GM12878 (cell line): ENCODE results near the gene PIGU. TPM values are rescaled to one million over a fixed set of nuclear protein-coding genes. Genes with fewer than 3 reads are reported as not detected.

Experiments used
- ATAC-seq: fragments of 200-7000 bp; cut with Tn5 transposase; 3 replicates; pipeline ENCODE4 v1.9.1; 2020; ENCODE audit warnings: mild to moderate bottlenecking, moderate library complexity
- BruUV-seq: library from RNA; stranded (reverse); fragments of 400-500 nt; replicated peaks from 2 replicates; lab custom pipeline; 2021; lab: Mats Ljungman, UMichigan
- CTCF ChIA-PET: fragments of 300-600 bp; sonication (Branson Sonifier 250); formaldehyde crosslinking; extraction: SDS; loops from one replicate; lab custom pipeline; 2021; ENCODE audit warnings: inconsistent platforms; lab: Yijun Ruan, JAX
- POLR2A ChIA-PET: fragments of 350-600 bp; formaldehyde crosslinking; extraction: SDS; loops from one replicate; lab custom pipeline; 2021; ENCODE audit warnings: inconsistent platforms; lab: Charles Lee
- RAD21 ChIA-PET: fragments of 300-600 bp; sonication (Branson Sonifier 250); formaldehyde crosslinking; loops from one replicate; lab custom pipeline; 2023; ENCODE audit warnings: antibody characterized with exemption; ENCODE audit not compliant: unreplicated experiment; lab: Charles Lee
- SMC1A ChIA-PET: fragments of 300-600 bp; sonication (Branson Sonifier 250); formaldehyde crosslinking; loops from one replicate; lab custom pipeline; 2023; ENCODE audit not compliant: unreplicated experiment, uncharacterized antibody; lab: Charles Lee
- DNase-seq: peaks from one replicate; pipeline ENCODE4 v3.0.0-alpha.2; 2011; ENCODE audit warnings: low read depth, low spot score
- FAIRE-seq: peaks from 3 replicates; lab custom pipeline; 2011; peaks lifted over from hg19 to GRCh38; lab: Jason Lieb, UNC
- H2AFZ ChIP-seq: 2 replicates; pipeline ENCODE4 v1.6.0; 2011; ENCODE audit warnings: low read depth, low read length, control low read depth; ENCODE audit not compliant: control insufficient read depth
- H3K27ac ChIP-seq: 2 replicates; pipeline ENCODE4 v1.5.1; 2011; ENCODE audit warnings: control low read depth; ENCODE audit not compliant: control insufficient read depth, insufficient read depth
- H3K27me3 ChIP-seq, 2 experiments: replicated peaks in 1 of 2; 2 replicates each; pipeline versions ENCODE4 v1.6.0 to v1.6.1; 2011; ENCODE audit warnings: low read length in 1 of 2; ENCODE audit not compliant: control insufficient read depth in 2 of 2, insufficient read depth in 2 of 2
- H3K36me3 ChIP-seq, 2 experiments: 2 replicates each; pipeline ENCODE4 v1.5.1; 2011; ENCODE audit warnings: low read length in 1 of 2; ENCODE audit not compliant: control insufficient read depth in 2 of 2, insufficient read depth in 2 of 2
- H3K4me1 ChIP-seq: 2 replicates; pipeline ENCODE4 v1.6.1; 2011; ENCODE audit warnings: mild to moderate bottlenecking, low read length, moderate library complexity, mixed read lengths; ENCODE audit not compliant: control insufficient read depth, insufficient read depth
- H3K4me2 ChIP-seq: 2 replicates; pipeline ENCODE4 v1.6.0; 2011; ENCODE audit warnings: control low read depth; ENCODE audit not compliant: control insufficient read depth, insufficient read depth
- H3K4me3 ChIP-seq: fragments of 200-600 bp; sonication (generic); 2 replicates; pipeline ENCODE4 v1.5.1; 2016
- H3K79me2 ChIP-seq: 2 replicates; pipeline ENCODE4 v1.6.0; 2011; ENCODE audit warnings: low read length; ENCODE audit not compliant: control insufficient read depth, insufficient read depth
- H3K9ac ChIP-seq: 2 replicates; pipeline ENCODE4 v1.8.0; 2011; ENCODE audit warnings: low read length, control low read depth, mixed read lengths; ENCODE audit not compliant: control insufficient read depth, insufficient read depth
- H3K9me3 ChIP-seq: replicated peaks from 3 replicates; pipeline ENCODE4 v1.5.1; 2011; ENCODE audit warnings: mild to moderate bottlenecking, low read length; ENCODE audit not compliant: control insufficient read depth, insufficient read depth
- H4K20me1 ChIP-seq: 2 replicates; pipeline ENCODE4 v1.6.0; 2011; ENCODE audit not compliant: control insufficient read depth, insufficient read depth
- CHD2 ChIP-seq: IDR thresholded peaks from 2 replicates; pipeline ENCODE4 v1.6.1; 2011; ENCODE audit warnings: low read depth, low read length, improper control_type of control experiment, borderline replicate concordance
- CHD4 ChIP-seq: fragments of 200-600 bp; sonication (generic); IDR thresholded peaks from 2 replicates; pipeline ENCODE4 v1.6.1; 2016; ENCODE audit warnings: mild to moderate bottlenecking
- EGR1 ChIP-seq, 2 experiments: IDR thresholded peaks; 1 replicate in 1 of 2; 2 replicates in 1 of 2; pipeline ENCODE4 v1.6.1; 2011 to 2012; ENCODE audit warnings: low read depth in 2 of 2, low read length in 2 of 2, borderline replicate concordance in 1 of 2, mild to moderate bottlenecking in 1 of 2, moderate library complexity in 1 of 2
- EP300 ChIP-seq, 2 experiments: fragments of 150-350 bp in 1 of 2; IDR thresholded peaks; 2 replicates each; pipeline ENCODE4 v1.6.1; 2011 to 2012; ENCODE audit warnings: low read depth in 2 of 2, low read length in 2 of 2, borderline replicate concordance in 1 of 2, improper control_type of control experiment in 1 of 2, inconsistent platforms in 1 of 2; ENCODE audit not compliant: control insufficient read depth in 1 of 2
- MYB ChIP-seq: fragments of 150-350 bp; IDR thresholded peaks from 2 replicates; pipeline ENCODE4 v1.6.1; 2014; ENCODE audit warnings: mild to moderate bottlenecking, low read depth, low read length, borderline replicate concordance
- SMARCA5 ChIP-seq: fragments of 450-650 bp; IDR thresholded peaks from 2 replicates; pipeline ENCODE4 v1.6.1; 2017; ENCODE audit warnings: mild to moderate bottlenecking
- USF1 ChIP-seq: IDR thresholded peaks from 2 replicates; pipeline ENCODE4 v1.6.1; 2011; ENCODE audit warnings: borderline replicate concordance, low read depth, mild to moderate bottlenecking, moderate library complexity, mixed read lengths, low read length; ENCODE audit not compliant: insufficient read depth; ENCODE audit errors: extremely low read length
- ZNF207 ChIP-seq: fragments of 450-650 bp; IDR thresholded peaks from 2 replicates; pipeline ENCODE4 v1.6.1; 2014; ENCODE audit warnings: antibody characterized with exemption, mild to moderate bottlenecking, borderline replicate concordance
- ZNF274 ChIP-seq: IDR thresholded peaks from one replicate; pipeline ENCODE4 v1.8.0; 2011; ENCODE audit not compliant: insufficient read length, insufficient read depth
- ZZZ3 ChIP-seq: IDR thresholded peaks from 2 replicates; pipeline ENCODE4 v1.6.1; 2011; ENCODE audit warnings: low read depth; ENCODE audit not compliant: control insufficient read depth, insufficient read length
- WGBS: methylation state at CpG from one replicate; pipeline ENCODE4 v1.1.6; 2016; ENCODE audit warnings: low lambda C conversion rate; ENCODE audit not compliant: insufficient replicate concordance, insufficient coverage; ENCODE audit errors: missing lambda C conversion rate; 5-methylcytosine and 5-hydroxymethylcytosine counted together
- in situ Hi-C: fragments of 300-500 bp; cut with MboI; formaldehyde crosslinking; loops from 9 replicates; pipeline ENCODE4 v1.14.3; 2018; ENCODE audit warnings: mixed read lengths
- intact Hi-C: fragments of 100-400 bp; cut with micrococcal nuclease; formaldehyde crosslinking; loops from one replicate; pipeline ENCODE4 v1.14.2; 2022; ENCODE audit not compliant: unreplicated experiment
- polyA plus RNA-seq, 11 experiments: library from polyadenylated mRNA; depleted of rRNA in 4 of 11; unstranded in 6 of 11; stranded (reverse) in 5 of 11; fragments of >200 nt; fragmentation: Nextera tagmentation in 4 of 11; fragmentation: Illumina TruSeq in 1 of 11; extraction: Ambion mirVana in 4 of 11; extraction: Trizol in 1 of 11; gene quantifications; 1 replicate in 1 of 11; 2 replicates in 10 of 11; pipeline versions ENCODE4 v1.2.1 to v1.2.3, GENCODE V29; 2011 to 2016; ENCODE audit warnings: inconsistent platforms in 2 of 11, missing spikeins in 2 of 11, low read depth in 1 of 11
- total RNA-seq, 4 experiments: library from RNA; depleted of rRNA in 3 of 4; stranded (reverse); fragments of >200 nt in 3 of 4; fragmentation: Illumina TruSeq in 1 of 4; extraction: Trizol in 1 of 4; gene quantifications; 2 replicates each; pipeline versions ENCODE4 v1.2.1 to v1.2.3, GENCODE V29; 2013 to 2021

The PIGU gene
- total and polyA plus RNA-seq, 10 of the 15 experiments (the other 5 are each of a cell fraction or from before 2014, with no cell fraction given): 4.1 to 88.2 (median 25.0) TPM

- RAD21 ChIA-PET: interaction anchor here (0.6 to 2.6 kb wide), 4 partner anchors 176 to 1080 kb away, joined by 4 to 9 read pairs (median 4); no protein-coding TSS in a partner anchor
- Histone ChIP-seq H3K9me3 (no peaks in the 10 kb centered on the region), H3K4me3 (no peak overlapping the region), H3K27ac (no peak overlapping the region), H3K79me2 (no peaks in the 10 kb centered on the region; the same call in 1 of the 2 replicates), H3K27me3 (no peaks in the 10 kb centered on the region), H2AFZ (no peak overlapping the region), H3K4me2 (no peak overlapping the region), H3K9ac (no peak overlapping the region), H3K36me3 (peaks cover 22 to 34% of the 10 kb centered on the region in 2 experiments), H4K20me1 (no peaks in the 10 kb centered on the region), H3K4me1 (no peaks in the 10 kb centered on the region)
- DNase-seq: no peak
- FAIRE-seq: no peak
- SMC1A ChIA-PET: interaction anchor here (0.5 to 2.3 kb wide), 3 partner anchors 9 to 165 kb away, joined by 3 to 6 read pairs (median 4); no protein-coding TSS in a partner anchor
- BruUV-seq: no TSS peak
- POLR2A ChIA-PET: no interaction called here
- in situ Hi-C loops (no loop called here), intact Hi-C loops (no loop called here)
- no peak for TF ChIP-seq ZNF274
- TF ChIP-seq ZZZ3: no peak
- no peak for TF ChIP-seq ZNF207
- no peak for TF ChIP-seq CHD4
- TF ChIP-seq EGR1 (IDR thresholded peaks at IDR 0.05; ENCODE audit: borderline replicate concordance in 1 of 2, low read depth in 2 of 2, low read length in 2 of 2): no peak
- TF ChIP-seq SMARCA5: no peak
- TF ChIP-seq EP300 (IDR thresholded peaks at IDR 0.05; ENCODE audit: borderline replicate concordance in 1 of 2, control insufficient read depth in 1 of 2, low read depth in 2 of 2, low read length in 2 of 2): no peak
- no peak for TF ChIP-seq USF1
- no peak for TF ChIP-seq CHD2
- TF ChIP-seq MYB: no peak
- no peak for ATAC-seq
- CTCF ChIA-PET: interaction anchor here (1.2 to 3.3 kb wide), 3 partner anchors 219 to 238 kb away, joined by 3 to 15 read pairs (median 13); no protein-coding TSS in a partner anchor
- 91% methylated on average over 8 of the region's 8 CpGs for WGBS
These were observed 145.2 kb downstream of the PIGU start for GRCh38 chr20:34531608-34532265.
